DOHH2 (cell line): ENCODE data around the gene APEH.

Experiments used
- H3F3A ChIP-seq: fragments of 200-600 bp; sonication (generic), shearing (Covaris generic); 2 replicates; pipeline ENCODE4 v1.6.0; 2016; ENCODE audit warnings: antibody characterized with exemption, mild to moderate bottlenecking; ENCODE audit not compliant: control insufficient read depth, insufficient read depth
- H3K27ac ChIP-seq: fragments of 200-600 bp; sonication (generic); 2 replicates; pipeline ENCODE4 v1.5.1; 2014; ENCODE audit warnings: low read depth, mild to moderate bottlenecking, low read length, moderate library complexity
- H3K27me3 ChIP-seq: fragments of 200-600 bp; sonication (generic); 2 replicates; pipeline ENCODE4 v1.6.1; 2014; ENCODE audit warnings: mild to moderate bottlenecking, low read length, mixed read lengths; ENCODE audit not compliant: control insufficient read depth
- H3K36me3 ChIP-seq: fragments of 200-600 bp; sonication (generic); 2 replicates; pipeline ENCODE4 v1.6.1; 2014; ENCODE audit warnings: mild to moderate bottlenecking, low read length, moderate library complexity, mixed read lengths; ENCODE audit not compliant: control insufficient read depth
- H3K4me1 ChIP-seq: fragments of 200-600 bp; sonication (generic); 2 replicates; pipeline ENCODE4 v1.6.1; 2014; ENCODE audit warnings: mild to moderate bottlenecking, low read length, mixed read lengths; ENCODE audit not compliant: control insufficient read depth
- H3K4me2 ChIP-seq: fragments of 200-600 bp; sonication (generic); 2 replicates; pipeline ENCODE4 v1.6.0; 2014; ENCODE audit warnings: mild to moderate bottlenecking, low read length, moderate library complexity
- H3K4me3 ChIP-seq: fragments of 200-600 bp; sonication (generic); 2 replicates; pipeline ENCODE4 v1.5.1; 2014; ENCODE audit warnings: mild to moderate bottlenecking, low read length, mixed read lengths
- H3K79me2 ChIP-seq: fragments of 200-600 bp; sonication (generic); 2 replicates; pipeline ENCODE4 v1.6.1; 2014; ENCODE audit warnings: mild to moderate bottlenecking, low read length, mixed read lengths; ENCODE audit not compliant: control insufficient read depth
- H3K9me2 ChIP-seq: fragments of 200-600 bp; sonication (generic); replicated peaks from 2 replicates; pipeline ENCODE4 v1.6.1; 2014; ENCODE audit warnings: mild to moderate bottlenecking, low read length, mixed read lengths; ENCODE audit not compliant: control insufficient read depth
- H3K9me3 ChIP-seq: fragments of 200-600 bp; sonication (generic); 2 replicates; pipeline ENCODE4 v1.6.1; 2014; ENCODE audit warnings: antibody characterized with exemption, low read length, mixed read lengths; ENCODE audit not compliant: control insufficient read depth, insufficient read depth
- H4K20me1 ChIP-seq: fragments of 200-600 bp; sonication (generic); 2 replicates; pipeline ENCODE4 v1.6.0; 2014; ENCODE audit warnings: low read depth, mild to moderate bottlenecking, antibody characterized with exemption, low read length, moderate library complexity; ENCODE audit not compliant: control insufficient read depth, insufficient read depth
- EZH2phosphoT487 ChIP-seq: fragments of 200-600 bp; sonication (generic); IDR thresholded peaks from 2 replicates; pipeline ENCODE4 v1.6.1; 2017; ENCODE audit warnings: borderline replicate concordance, mild to moderate bottlenecking, antibody characterized with exemption, low read length, moderate library complexity, mixed read lengths
- TF ChIP-seq, protein P1 (sequence below): fragments of 200-600 bp; sonication (generic); IDR thresholded peaks from one replicate; pipeline ENCODE4 v1.5.1; 2014; ENCODE audit warnings: antibody characterized with exemption, mild to moderate bottlenecking, low read depth, low read length; ENCODE audit not compliant: poor library complexity, severe bottlenecking

Gene APEH

DNA sequence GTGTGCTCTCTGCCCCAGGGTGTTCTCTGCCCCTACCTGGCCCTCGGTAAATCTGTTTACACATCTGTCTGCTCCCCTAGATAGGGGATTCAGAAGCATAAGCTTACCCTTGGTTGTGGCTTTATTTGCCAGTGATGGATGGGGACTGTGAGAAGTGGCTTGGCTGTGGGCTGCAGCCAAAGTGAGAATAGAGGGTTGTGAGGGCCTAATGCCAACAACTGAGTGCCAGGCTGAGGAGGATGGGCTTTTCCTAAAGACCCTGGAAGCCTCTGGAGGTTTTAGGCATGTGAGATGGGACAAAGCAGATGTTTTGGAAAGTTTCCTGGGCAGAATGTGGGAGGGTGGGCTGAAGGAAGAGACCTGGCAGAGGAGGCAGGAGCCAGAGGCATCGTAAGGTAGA lies 15.4 kb upstream of the APEH start:
- no peak overlapping the region for H3K27ac ChIP-seq
- TF ChIP-seq, protein P1, sequence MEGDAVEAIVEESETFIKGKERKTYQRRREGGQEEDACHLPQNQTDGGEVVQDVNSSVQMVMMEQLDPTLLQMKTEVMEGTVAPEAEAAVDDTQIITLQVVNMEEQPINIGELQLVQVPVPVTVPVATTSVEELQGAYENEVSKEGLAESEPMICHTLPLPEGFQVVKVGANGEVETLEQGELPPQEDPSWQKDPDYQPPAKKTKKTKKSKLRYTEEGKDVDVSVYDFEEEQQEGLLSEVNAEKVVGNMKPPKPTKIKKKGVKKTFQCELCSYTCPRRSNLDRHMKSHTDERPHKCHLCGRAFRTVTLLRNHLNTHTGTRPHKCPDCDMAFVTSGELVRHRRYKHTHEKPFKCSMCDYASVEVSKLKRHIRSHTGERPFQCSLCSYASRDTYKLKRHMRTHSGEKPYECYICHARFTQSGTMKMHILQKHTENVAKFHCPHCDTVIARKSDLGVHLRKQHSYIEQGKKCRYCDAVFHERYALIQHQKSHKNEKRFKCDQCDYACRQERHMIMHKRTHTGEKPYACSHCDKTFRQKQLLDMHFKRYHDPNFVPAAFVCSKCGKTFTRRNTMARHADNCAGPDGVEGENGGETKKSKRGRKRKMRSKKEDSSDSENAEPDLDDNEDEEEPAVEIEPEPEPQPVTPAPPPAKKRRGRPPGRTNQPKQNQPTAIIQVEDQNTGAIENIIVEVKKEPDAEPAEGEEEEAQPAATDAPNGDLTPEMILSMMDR = no peak
- no peak for TF ChIP-seq EZH2phosphoT487
- H3K36me3 ChIP-seq = no peaks in the 10 kb centered on the region
- H3K4me3 ChIP-seq = no peak overlapping the region
- H3K9me3 ChIP-seq = no peaks in the 10 kb centered on the region
- H3K4me2 ChIP-seq = no peak overlapping the region
- peaks cover 12% of the 10 kb centered on the region for H3K4me1 ChIP-seq
- H4K20me1 ChIP-seq = no peaks in the 10 kb centered on the region
- H3K9me2 ChIP-seq = no peaks in the 10 kb centered on the region
- H3K27me3 ChIP-seq = no peaks in the 10 kb centered on the region
- no peaks in the 10 kb centered on the region for H3F3A ChIP-seq
- H3K79me2 ChIP-seq = no peaks in the 10 kb centered on the region

DNA sequence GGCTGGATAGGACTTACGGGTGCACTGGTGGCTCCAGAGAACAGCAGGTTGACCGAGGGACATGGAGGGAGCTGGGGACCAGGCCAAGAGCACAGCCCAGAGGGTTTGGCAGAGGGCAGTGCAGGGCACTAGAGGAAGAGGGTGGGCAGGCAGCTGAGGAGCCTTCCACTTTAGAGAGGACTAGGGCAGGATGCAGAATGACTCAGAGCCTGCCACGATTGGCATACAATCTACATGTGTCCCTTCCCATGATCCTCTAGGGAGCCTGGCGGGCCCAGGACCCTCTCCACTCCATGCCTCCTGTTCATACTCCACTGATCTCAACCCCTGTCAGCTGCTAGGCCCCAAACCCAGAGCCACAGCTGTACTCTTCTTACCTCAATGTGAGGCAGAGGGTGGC lies 14.4 kb upstream of the APEH start:
- H3K79me2 ChIP-seq = no peaks in the 10 kb centered on the region

GRCh38 chr3:49661281-49661680 lies 12.9 kb upstream of the APEH start:
- Histone ChIP-seq H3K4me2 (no peak overlapping the region), H3K79me2 (no peaks in the 10 kb centered on the region), H3F3A (no peaks in the 10 kb centered on the region), H3K4me1 (peaks cover 9% of the 10 kb centered on the region), H4K20me1 (no peaks in the 10 kb centered on the region), H3K27ac (no peak overlapping the region), H3K9me2 (no peaks in the 10 kb centered on the region), H3K4me3 (no peak overlapping the region), H3K27me3 (no peaks in the 10 kb centered on the region), H3K36me3 (no peaks in the 10 kb centered on the region), H3K9me3 (no peaks in the 10 kb centered on the region)
- TF ChIP-seq, protein P1 = no peak
- TF ChIP-seq EZH2phosphoT487 = no peak

More for the DNA sequence above, 14.4 kb upstream of the APEH start:
- TF ChIP-seq, protein P1 = no peak
- TF ChIP-seq EZH2phosphoT487 = no peak
- no peak overlapping the region for H3K4me2 ChIP-seq
- H3K9me3 ChIP-seq = no peaks in the 10 kb centered on the region
- peaks cover 12% of the 10 kb centered on the region for H3K4me1 ChIP-seq
- no peaks in the 10 kb centered on the region for H4K20me1 ChIP-seq
- H3F3A ChIP-seq = no peaks in the 10 kb centered on the region
- H3K36me3 ChIP-seq = no peaks in the 10 kb centered on the region
- no peak overlapping the region for H3K27ac ChIP-seq
- H3K9me2 ChIP-seq = no peaks in the 10 kb centered on the region
- no peaks in the 10 kb centered on the region for H3K27me3 ChIP-seq
- no peak overlapping the region for H3K4me3 ChIP-seq
